ENCODE data around the gene EVI5.
A peak's percentile ranks its signal among the peaks of the same experiment; 100 is the strongest.
"Not testable (repeated sequence)": the region's sequence is repeated elsewhere in the genome, so short reads cannot be mapped to it uniquely, and the experiment has no call there.

The EVI5 gene

DNA sequence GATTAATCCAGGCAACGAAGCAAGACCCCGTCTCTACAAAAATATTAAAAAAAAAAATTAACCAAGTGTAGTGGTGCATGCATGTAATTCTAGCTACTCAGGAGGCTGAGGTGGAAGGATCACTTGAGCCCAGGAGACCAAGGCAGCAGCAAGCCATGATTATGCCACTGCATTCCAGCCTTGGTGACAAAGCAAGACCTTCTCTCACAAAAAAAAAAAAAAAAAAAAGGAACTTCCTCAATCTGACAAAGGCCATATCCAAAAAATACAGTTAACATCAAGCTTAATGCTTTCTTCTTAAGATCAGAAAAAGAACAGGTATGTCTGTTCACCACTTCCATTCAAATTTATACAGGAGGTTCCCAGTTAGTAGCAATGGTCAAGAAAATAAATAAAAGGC, 54.4 kb downstream of the EVI5 start:
- DNase-seq (ENCODE audit: insufficient read length, low spot score): no peak
- no peak for TF ChIP-seq CTCF (IDR thresholded peaks at IDR 0.05; ENCODE audit: insufficient read depth, missing control alignments)
- FAIRE-seq: no peak

- no peak for FAIRE-seq
- no peak for DNase-seq (ENCODE audit: insufficient read length, low spot score)
- TF ChIP-seq CTCF (IDR thresholded peaks at IDR 0.05; ENCODE audit: insufficient read depth, missing control alignments): no peak
Measured at GRCh38 chr1:92728697-92729096, 56.2 kb downstream of the EVI5 start.

- FAIRE-seq; DNase-seq (ENCODE audit: insufficient read length, low spot score): not testable (repeated sequence)
Measured at GRCh38 chr1:92723713-92724112, 61.2 kb downstream of the EVI5 start.

DNA sequence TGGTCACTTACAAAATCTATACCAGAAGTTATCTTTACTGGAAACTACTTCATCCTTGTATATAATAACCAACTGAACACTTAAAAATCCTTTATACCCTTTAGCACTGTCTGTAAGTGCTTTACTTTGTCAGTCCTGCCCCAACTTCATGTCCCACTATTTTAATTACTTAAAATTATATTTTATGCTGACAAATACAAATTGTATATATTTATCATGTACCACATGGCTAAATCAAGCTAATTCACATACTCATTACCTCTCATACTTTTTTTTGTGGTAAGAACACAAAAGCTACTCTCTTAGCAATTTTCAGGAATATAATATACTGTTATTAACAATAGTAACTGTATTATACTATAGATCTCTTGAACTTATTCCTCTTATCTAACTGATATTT, 63.0 kb downstream of the EVI5 start:
- TF ChIP-seq CTCF (IDR thresholded peaks at IDR 0.05; ENCODE audit: insufficient read depth, missing control alignments): no peak
- no peak for DNase-seq (ENCODE audit: insufficient read length, low spot score)
- FAIRE-seq: no peak

GRCh38 chr1:92721157-92721556, 63.8 kb downstream of the EVI5 start:
- FAIRE-seq: not testable (repeated sequence)

DNA sequence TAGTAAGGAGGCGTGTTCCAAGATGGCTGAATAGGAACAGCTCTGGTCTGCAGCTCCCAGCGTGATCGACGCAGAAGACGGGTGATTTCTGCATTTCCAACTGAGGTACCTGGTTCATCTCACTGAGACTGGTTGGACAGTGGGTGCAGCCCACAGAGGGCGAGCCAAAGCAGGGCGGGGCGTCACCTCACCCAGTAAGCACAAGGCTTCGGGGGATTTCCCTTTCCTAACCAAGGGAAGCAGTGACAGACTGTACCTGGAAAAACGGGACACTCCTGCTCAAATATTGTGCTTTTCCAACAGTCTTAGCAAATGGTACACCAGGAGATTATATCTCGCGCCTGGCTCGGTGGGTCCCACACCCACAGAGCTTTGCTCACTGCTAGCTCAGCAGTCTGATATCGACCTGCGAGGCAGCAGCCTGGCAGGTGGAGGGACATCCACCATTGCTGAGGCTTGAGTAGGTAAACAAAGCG, 69.4 kb downstream of the EVI5 start:
- not testable (repeated sequence) for DNase-seq (ENCODE audit: insufficient read length, low spot score); FAIRE-seq

More at GRCh38 chr1:92721157-92721556, 63.8 kb downstream of the EVI5 start:
- DNase-seq (ENCODE audit: insufficient read length, low spot score): not testable (repeated sequence)

GRCh38 chr1:92713939-92714338, 71.0 kb downstream of the EVI5 start:
- FAIRE-seq (no peak), DNase-seq (ENCODE audit: insufficient read length, low spot score) (no peak)
- no peak for TF ChIP-seq CTCF (IDR thresholded peaks at IDR 0.05; ENCODE audit: insufficient read depth, missing control alignments)

DNA sequence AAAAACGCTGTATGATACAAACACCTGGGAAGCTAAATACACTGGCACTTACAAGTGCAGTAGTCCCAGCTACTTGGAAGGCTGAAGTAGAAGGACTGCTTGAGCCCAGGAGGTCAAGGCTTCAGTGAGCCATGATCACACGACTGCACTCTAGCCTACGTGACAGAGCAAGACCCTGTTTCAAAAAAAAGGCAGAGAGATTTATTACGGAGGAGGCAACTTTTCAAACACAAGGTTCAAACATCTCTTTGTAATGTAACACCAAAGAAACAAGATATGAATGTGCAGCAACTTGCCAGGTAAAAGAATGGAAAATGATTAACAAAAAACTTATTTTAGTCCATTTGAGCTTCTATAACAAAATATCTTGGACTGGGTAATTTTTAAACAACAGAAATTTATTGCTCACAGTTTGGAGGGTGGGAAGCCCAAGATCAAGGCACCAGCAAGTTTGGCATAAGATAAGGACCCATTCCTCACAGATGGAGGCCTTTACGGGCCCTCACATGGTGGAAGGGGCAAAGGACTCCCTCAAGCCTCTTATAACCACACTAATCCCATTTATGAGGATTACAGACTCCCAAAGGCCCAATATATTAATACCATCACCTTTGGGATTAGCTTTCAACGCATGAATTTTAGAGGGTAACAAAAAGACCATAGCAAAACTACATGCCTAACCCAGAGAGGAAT, 73.3 kb downstream of the EVI5 start:
- TF ChIP-seq CTCF (IDR thresholded peaks at IDR 0.05; ENCODE audit: insufficient read depth, missing control alignments): no peak
- DNase-seq (ENCODE audit: insufficient read length, low spot score): no peak
- peak; percentile 90 for FAIRE-seq

DNA sequence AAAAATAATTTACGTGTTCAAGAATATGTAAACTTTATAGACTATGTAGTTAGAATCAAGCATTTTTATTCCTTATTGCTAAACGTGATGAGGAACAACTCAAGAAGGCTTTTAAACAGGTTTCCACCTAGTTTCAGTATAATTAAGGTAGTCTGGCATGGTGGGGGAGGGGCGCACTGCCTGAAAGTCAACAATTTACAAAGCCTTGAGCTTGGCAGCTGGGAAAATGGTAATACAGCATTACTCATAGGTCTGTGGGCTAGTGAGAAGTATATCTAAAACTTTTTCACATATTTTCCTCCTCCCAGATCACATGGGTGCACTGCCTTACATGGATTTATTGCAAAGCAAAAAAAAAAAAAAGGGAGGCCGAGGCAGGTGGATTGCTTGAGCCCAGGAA, 75.2 kb downstream of the EVI5 start:
- no peak for TF ChIP-seq CTCF (IDR thresholded peaks at IDR 0.05; ENCODE audit: insufficient read depth, missing control alignments)
- no peak for DNase-seq (ENCODE audit: insufficient read length, low spot score)
- FAIRE-seq: no peak

Data from D721Med (cell line).